ENCODE results near the gene GHR.

GHR gene

DNA sequence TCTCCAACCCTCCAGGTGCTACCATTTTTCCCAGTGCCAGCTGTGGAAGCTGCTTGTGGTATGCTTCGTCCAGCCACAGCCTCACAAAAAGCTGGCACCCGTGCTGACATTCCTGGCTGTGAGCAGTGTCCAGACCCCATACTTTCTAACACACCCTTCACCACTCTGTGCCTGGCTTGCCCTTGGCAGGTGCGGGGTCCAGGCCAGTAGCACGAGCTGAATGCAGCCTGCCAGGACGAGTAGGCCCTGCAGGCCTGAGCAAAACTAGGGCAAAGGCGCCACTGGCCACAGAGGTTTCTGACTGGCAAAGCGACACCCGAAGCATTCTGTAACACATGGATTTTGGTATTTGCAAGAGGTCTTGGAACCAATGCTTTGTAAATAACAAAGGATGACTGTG lies 26.0 kb upstream of the GHR start:
- no peak overlapping the region for H3K27ac ChIP-seq (replicated peaks; ENCODE audit: low read length)
- H3K4me1 ChIP-seq (ENCODE audit: control insufficient read depth in 2 of 2, insufficient read depth in 1 of 2, low read depth in 1 of 2, low read length in 2 of 2) = no peaks in the 10 kb centered on the region
- no CpG with 5 or more reads among the region's 8 CpGs for WGBS, 2 donors (ENCODE audit: extremely low coverage in 2 of 2, insufficient read length in 2 of 2, insufficient replicate concordance in 1 of 2)
- no peak overlapping the region for H2BK120ac ChIP-seq (ENCODE audit: low read depth, low read length)
- H4K8ac ChIP-seq (ENCODE audit: low read depth, low read length) = no peak overlapping the region
- no peaks in the 10 kb centered on the region for H3K79me1 ChIP-seq (ENCODE audit: low read depth, low read length)
- no peak overlapping the region for H3K4me3 ChIP-seq (ENCODE audit: low read length in 2 of 2)
- H3K36me3 ChIP-seq (replicated peaks in 1 of 2; ENCODE audit: control insufficient read depth in 2 of 2, insufficient read depth in 2 of 2, low read length in 2 of 2) = no peaks in the 10 kb centered on the region
- H2AK5ac ChIP-seq (ENCODE audit: low read depth, low read length) = no peak overlapping the region
- H3K14ac ChIP-seq (ENCODE audit: low read length) = no peak overlapping the region
- no peak for DNase-seq (ENCODE audit: low spot score)
- no peaks in the 10 kb centered on the region for H3K27me3 ChIP-seq (ENCODE audit: control insufficient read depth in 3 of 3, insufficient read depth in 3 of 3, low read depth in 1 of 3, low read length in 3 of 3)
- no peak overlapping the region for H3K4ac ChIP-seq (ENCODE audit: low read length)
- no peak overlapping the region for H3K9ac ChIP-seq (ENCODE audit: low read depth, low read length, poor library complexity)
- H2BK5ac ChIP-seq (ENCODE audit: low read length) = no peak overlapping the region
- H3K23ac ChIP-seq (ENCODE audit: low read depth, low read length, poor library complexity) = no peak overlapping the region
- H2BK12ac ChIP-seq (ENCODE audit: low read length) = no peak overlapping the region
- no peak overlapping the region for H3K4me2 ChIP-seq (ENCODE audit: insufficient read depth, low read length, poor library complexity, severe bottlenecking)
- no peak overlapping the region for H4K91ac ChIP-seq (ENCODE audit: low read depth, low read length, poor library complexity)
- no peak overlapping the region for H2BK15ac ChIP-seq (ENCODE audit: low read length)
- no peak overlapping the region for H2AFZ ChIP-seq (ENCODE audit: low read length)
- peaks cover 0 to 10% of the 10 kb centered on the region in 2 donors for H3K9me3 ChIP-seq (replicated peaks in 1 of 2; ENCODE audit: control insufficient read depth in 2 of 2, insufficient read depth in 1 of 2, low read depth in 1 of 2, low read length in 2 of 2)
- H3K18ac ChIP-seq (ENCODE audit: low read length) = no peak overlapping the region

DNA sequence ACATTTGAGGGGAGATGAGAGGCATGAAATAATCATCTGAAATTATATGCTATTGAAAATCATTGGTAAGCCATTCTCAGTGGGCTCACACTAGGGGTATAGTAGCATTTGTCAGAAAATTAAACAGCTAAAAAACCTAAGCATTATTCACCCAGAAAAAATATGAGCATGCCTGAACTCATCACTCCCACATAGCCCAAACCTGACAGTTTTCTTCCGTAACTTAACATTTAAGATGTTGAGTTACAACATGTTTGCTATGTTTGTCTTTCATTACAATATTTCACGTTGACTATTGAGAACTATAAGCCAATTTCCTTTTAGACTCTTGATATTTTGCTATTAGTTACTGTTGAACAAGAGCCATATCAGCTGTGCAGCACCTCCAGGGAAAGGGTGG lies 23.5 kb upstream of the GHR start:
- Histone ChIP-seq H3K18ac (ENCODE audit: low read length) (no peak overlapping the region), H3K4me2 (ENCODE audit: insufficient read depth, low read length, poor library complexity, severe bottlenecking) (no peak overlapping the region), H3K9me3 (replicated peaks in 1 of 2; ENCODE audit: control insufficient read depth in 2 of 2, insufficient read depth in 1 of 2, low read depth in 1 of 2, low read length in 2 of 2) (peaks cover 0 to 7% of the 10 kb centered on the region in 2 donors), H3K9ac (ENCODE audit: low read depth, low read length, poor library complexity) (no peak overlapping the region), H3K4me1 (ENCODE audit: control insufficient read depth in 2 of 2, insufficient read depth in 1 of 2, low read depth in 1 of 2, low read length in 2 of 2) (no peaks in the 10 kb centered on the region), H3K23ac (ENCODE audit: low read depth, low read length, poor library complexity) (no peak overlapping the region), H3K79me1 (ENCODE audit: low read depth, low read length) (no peaks in the 10 kb centered on the region), H2AFZ (ENCODE audit: low read length) (no peak overlapping the region), H2BK120ac (ENCODE audit: low read depth, low read length) (no peak overlapping the region), H3K4ac (ENCODE audit: low read length) (no peak overlapping the region), H3K36me3 (replicated peaks in 1 of 2; ENCODE audit: control insufficient read depth in 2 of 2, insufficient read depth in 2 of 2, low read length in 2 of 2) (no peaks in the 10 kb centered on the region), H2BK12ac (ENCODE audit: low read length) (no peak overlapping the region), H3K27me3 (ENCODE audit: control insufficient read depth in 3 of 3, insufficient read depth in 3 of 3, low read depth in 1 of 3, low read length in 3 of 3) (no peaks in the 10 kb centered on the region), H3K4me3 (ENCODE audit: low read length in 2 of 2) (no peak overlapping the region), H4K8ac (ENCODE audit: low read depth, low read length) (no peak overlapping the region), H2BK15ac (ENCODE audit: low read length) (no peak overlapping the region), H3K14ac (ENCODE audit: low read length) (no peak overlapping the region), H3K27ac (replicated peaks; ENCODE audit: low read length) (no peak overlapping the region), H2BK5ac (ENCODE audit: low read length) (no peak overlapping the region), H4K91ac (ENCODE audit: low read depth, low read length, poor library complexity) (no peak overlapping the region), H2AK5ac (ENCODE audit: low read depth, low read length) (no peak overlapping the region)
- WGBS, 2 donors (ENCODE audit: extremely low coverage in 2 of 2, insufficient read length in 2 of 2, insufficient replicate concordance in 1 of 2) = no CpG with 5 or more reads among the region's 2 CpGs
- no peak for DNase-seq (ENCODE audit: low spot score)

GRCh38 chr5:42400474-42400873 lies 22.8 kb upstream of the GHR start:
- no peak overlapping the region for H2BK12ac ChIP-seq (ENCODE audit: low read length)
- H2BK120ac ChIP-seq (ENCODE audit: low read depth, low read length) = no peak overlapping the region
- no peaks in the 10 kb centered on the region for H3K27me3 ChIP-seq (ENCODE audit: control insufficient read depth in 3 of 3, insufficient read depth in 3 of 3, low read depth in 1 of 3, low read length in 3 of 3)
- H4K8ac ChIP-seq (ENCODE audit: low read depth, low read length) = no peak overlapping the region
- no peak overlapping the region for H3K4me3 ChIP-seq (ENCODE audit: low read length in 2 of 2)
- no peak overlapping the region for H2BK5ac ChIP-seq (ENCODE audit: low read length)
- H3K9ac ChIP-seq (ENCODE audit: low read depth, low read length, poor library complexity) = no peak overlapping the region
- WGBS, 2 donors (ENCODE audit: extremely low coverage in 2 of 2, insufficient read length in 2 of 2, insufficient replicate concordance in 1 of 2) = no CpG with 5 or more reads among the region's 3 CpGs
- H3K9me3 ChIP-seq (replicated peaks in 1 of 2; ENCODE audit: control insufficient read depth in 2 of 2, insufficient read depth in 1 of 2, low read depth in 1 of 2, low read length in 2 of 2) = peaks cover 0 to 7% of the 10 kb centered on the region in 2 donors
- no peaks in the 10 kb centered on the region for H3K4me1 ChIP-seq (ENCODE audit: control insufficient read depth in 2 of 2, insufficient read depth in 1 of 2, low read depth in 1 of 2, low read length in 2 of 2)
- H2AFZ ChIP-seq (ENCODE audit: low read length) = no peak overlapping the region
- no peak overlapping the region for H3K27ac ChIP-seq (replicated peaks; ENCODE audit: low read length)
- DNase-seq (ENCODE audit: low spot score) = no peak
- H3K79me1 ChIP-seq (ENCODE audit: low read depth, low read length) = no peaks in the 10 kb centered on the region
- H3K36me3 ChIP-seq (replicated peaks in 1 of 2; ENCODE audit: control insufficient read depth in 2 of 2, insufficient read depth in 2 of 2, low read length in 2 of 2) = no peaks in the 10 kb centered on the region
- H2BK15ac ChIP-seq (ENCODE audit: low read length) = no peak overlapping the region
- H4K91ac ChIP-seq (ENCODE audit: low read depth, low read length, poor library complexity) = no peak overlapping the region
- H3K4me2 ChIP-seq (ENCODE audit: insufficient read depth, low read length, poor library complexity, severe bottlenecking) = no peak overlapping the region
- no peak overlapping the region for H3K23ac ChIP-seq (ENCODE audit: low read depth, low read length, poor library complexity)
- H2AK5ac ChIP-seq (ENCODE audit: low read depth, low read length) = no peak overlapping the region
- H3K18ac ChIP-seq (ENCODE audit: low read length) = no peak overlapping the region
- H3K14ac ChIP-seq (ENCODE audit: low read length) = no peak overlapping the region
- no peak overlapping the region for H3K4ac ChIP-seq (ENCODE audit: low read length)

- Histone ChIP-seq H3K14ac (ENCODE audit: low read length) (no peak overlapping the region), H3K4me3 (ENCODE audit: low read length in 2 of 2) (no peak overlapping the region), H2BK120ac (ENCODE audit: low read depth, low read length) (no peak overlapping the region), H3K27ac (replicated peaks; ENCODE audit: low read length) (no peak overlapping the region), H3K4ac (ENCODE audit: low read length) (no peak overlapping the region), H3K23ac (ENCODE audit: low read depth, low read length, poor library complexity) (no peak overlapping the region), H2BK5ac (ENCODE audit: low read length) (no peak overlapping the region), H3K4me2 (ENCODE audit: insufficient read depth, low read length, poor library complexity, severe bottlenecking) (no peak overlapping the region), H3K18ac (ENCODE audit: low read length) (no peak overlapping the region), H2BK12ac (ENCODE audit: low read length) (no peak overlapping the region), H3K36me3 (replicated peaks in 1 of 2; ENCODE audit: control insufficient read depth in 2 of 2, insufficient read depth in 2 of 2, low read length in 2 of 2) (no peaks in the 10 kb centered on the region), H4K8ac (ENCODE audit: low read depth, low read length) (no peak overlapping the region), H2AK5ac (ENCODE audit: low read depth, low read length) (no peak overlapping the region), H3K79me1 (ENCODE audit: low read depth, low read length) (no peaks in the 10 kb centered on the region), H3K9me3 (replicated peaks in 1 of 2; ENCODE audit: control insufficient read depth in 2 of 2, insufficient read depth in 1 of 2, low read depth in 1 of 2, low read length in 2 of 2) (no peaks in the 10 kb centered on the region), H3K9ac (ENCODE audit: low read depth, low read length, poor library complexity) (no peak overlapping the region), H3K27me3 (ENCODE audit: control insufficient read depth in 3 of 3, insufficient read depth in 3 of 3, low read depth in 1 of 3, low read length in 3 of 3) (no peaks in the 10 kb centered on the region), H3K4me1 (ENCODE audit: control insufficient read depth in 2 of 2, insufficient read depth in 1 of 2, low read depth in 1 of 2, low read length in 2 of 2) (no peaks in the 10 kb centered on the region), H2BK15ac (ENCODE audit: low read length) (no peak overlapping the region), H4K91ac (ENCODE audit: low read depth, low read length, poor library complexity) (no peak overlapping the region), H2AFZ (ENCODE audit: low read length) (no peak overlapping the region)
- DNase-seq (ENCODE audit: low spot score) = no peak
- WGBS, 2 donors (ENCODE audit: extremely low coverage in 2 of 2, insufficient read length in 2 of 2, insufficient replicate concordance in 1 of 2) = no CpG with 5 or more reads among the region's 2 CpGs
Observed at GRCh38 chr5:42403236-42403635, 20.0 kb upstream of the GHR start.
